Lower lobe of right lung (tissue), 2 donors: ENCODE results near the gene HPCAL1. TPM values are rescaled to one million over a fixed set of nuclear protein-coding genes. Genes with fewer than 3 reads are reported as not detected.

ENCODE experiments used
- ATAC-seq, 2 donors: fragments of 200-7000 bp; cut with Tn5 transposase; one replicate each; pipeline ENCODE4 v1.9.1; 2020 to 2022; ENCODE audit warnings: mild to moderate bottlenecking in 2 of 2, moderate library complexity in 2 of 2
- DNase-seq: peaks from one replicate; pipeline ENCODE4 v3.0.0-alpha.2; 2020
- H3K27ac ChIP-seq: fragments of 200-600 bp; one replicate; pipeline ENCODE4 v1.8.0; 2022
- H3K27me3 ChIP-seq: fragments of 200-600 bp; one replicate; pipeline ENCODE4 v1.8.0; 2022; ENCODE audit warnings: low read depth
- H3K36me3 ChIP-seq: fragments of 200-600 bp; one replicate; pipeline ENCODE4 v1.8.0; 2022; ENCODE audit warnings: mild to moderate bottlenecking
- H3K4me1 ChIP-seq: fragments of 200-600 bp; one replicate; pipeline ENCODE4 v1.8.0; 2022
- H3K4me3 ChIP-seq: fragments of 200-600 bp; one replicate; pipeline ENCODE4 v1.8.0; 2022; ENCODE audit warnings: mild to moderate bottlenecking
- H3K9me3 ChIP-seq: fragments of 200-600 bp; one replicate; pipeline ENCODE4 v1.8.0; 2022
- CTCF ChIP-seq: fragments of 200-600 bp; IDR thresholded peaks from one replicate; pipeline ENCODE4 v1.8.0; 2022; ENCODE audit warnings: antibody characterized with exemption, mild to moderate bottlenecking
- intact Hi-C: fragments of 100-400 bp; cut with DNase I; formaldehyde crosslinking; loops from one replicate; pipeline ENCODE4 v1.11.0; 2022
- total RNA-seq: library from RNA; stranded (reverse); fragmentation: NEBNext Ultra II Directional; extraction: Animal tissue kit (Norgen Biotek cat#: 25700); gene quantifications from one replicate; pipeline ENCODE4 v1.2.1, GENCODE V29; 2021
- donor health status: DM: no; HTN: yes; CAD: no; lungs with severe emphysema.

Gene HPCAL1
- total RNA-seq, 1 donor from 2014 or later, result 132 TPM

- no peak overlapping the region for H3K4me3 ChIP-seq
- H3K36me3 ChIP-seq, result no peaks in the 10 kb centered on the region
- intact Hi-C loops, result no loop called here
- no peak for TF ChIP-seq CTCF
- ATAC-seq, result no peak
- no peaks in the 10 kb centered on the region for H3K27me3 ChIP-seq
- no peaks in the 10 kb centered on the region for H3K9me3 ChIP-seq
- peaks cover 23% of the 10 kb centered on the region for H3K4me1 ChIP-seq
- no peak overlapping the region for H3K27ac ChIP-seq
- DNase-seq, result no peak
Measured at GRCh38 chr2:10271946-10272345, 30.8 kb upstream of the HPCAL1 start.

- intact Hi-C loops, result no loop called here
- no peak overlapping the region for H3K27ac ChIP-seq
- H3K36me3 ChIP-seq, result no peaks in the 10 kb centered on the region
- H3K27me3 ChIP-seq, result no peaks in the 10 kb centered on the region
- H3K4me3 ChIP-seq, result no peak overlapping the region
- DNase-seq (no peak), ATAC-seq (no peak)
- no peaks in the 10 kb centered on the region for H3K9me3 ChIP-seq
- TF ChIP-seq CTCF, result no peak
- peaks cover 24% of the 10 kb centered on the region for H3K4me1 ChIP-seq
Measured at GRCh38 chr2:10272464-10272863, 30.2 kb upstream of the HPCAL1 start.

- intact Hi-C loops, result no loop called here
- Histone ChIP-seq H3K9me3 (no peaks in the 10 kb centered on the region), H3K36me3 (no peaks in the 10 kb centered on the region), H3K27me3 (no peaks in the 10 kb centered on the region), H3K4me1 (peaks cover 34% of the 10 kb centered on the region), H3K4me3 (no peak overlapping the region), H3K27ac (no peak overlapping the region)
- DNase-seq, result no peak
- TF ChIP-seq CTCF, result no peak
- ATAC-seq, result no peak
Measured at GRCh38 chr2:10273215-10274175, 29.2 kb upstream of the HPCAL1 start.

- H3K27me3 ChIP-seq, result no peaks in the 10 kb centered on the region
- H3K36me3 ChIP-seq, result no peaks in the 10 kb centered on the region
- H3K9me3 ChIP-seq, result no peaks in the 10 kb centered on the region
- no peak overlapping the region for H3K27ac ChIP-seq
- H3K4me1 ChIP-seq, result peaks cover 39% of the 10 kb centered on the region
- intact Hi-C loops, result no loop called here
- no peak for TF ChIP-seq CTCF
- DNase-seq (no peak), ATAC-seq (no peak)
- no peak overlapping the region for H3K4me3 ChIP-seq
Measured at GRCh38 chr2:10274376-10274775, 28.3 kb upstream of the HPCAL1 start.

GRCh38 chr2:10274983-10275802 lies 27.5 kb upstream of the HPCAL1 start:
- no peaks in the 10 kb centered on the region for H3K27me3 ChIP-seq
- intact Hi-C loops, result no loop called here
- no peak for DNase-seq
- ATAC-seq, result no peak
- H3K9me3 ChIP-seq, result no peaks in the 10 kb centered on the region
- H3K4me1 ChIP-seq, result peaks cover 31% of the 10 kb centered on the region
- H3K4me3 ChIP-seq, result no peak overlapping the region
- no peak overlapping the region for H3K27ac ChIP-seq
- H3K36me3 ChIP-seq, result no peaks in the 10 kb centered on the region
- TF ChIP-seq CTCF, result no peak
